HepG2 (cell line): Measurements from ENCODE around the gene FBXO33. TPM values are rescaled to one million over a fixed set of nuclear protein-coding genes. Genes with fewer than 3 reads are reported as not detected.

Experiments used
- ARID3A ChIP-seq: IDR thresholded peaks from 2 replicates; pipeline ENCODE4 v1.6.1; 2012; ENCODE audit warnings: low read depth, low read length, improper control_type of control experiment
- CBFB ChIP-seq: sonication (generic); formaldehyde crosslinking; IDR thresholded peaks from 2 replicates; pipeline ENCODE4 v1.4.0; 2020; ENCODE audit warnings: missing genetic modification reagents
- FIP1L1 ChIP-seq: fragments of 200-400 bp; formaldehyde crosslinking; IDR thresholded peaks from 2 replicates; pipeline ENCODE4 v1.6.1; 2018; ENCODE audit warnings: low read depth, mild to moderate bottlenecking, low read length, moderate library complexity, borderline replicate concordance; ENCODE audit not compliant: insufficient read depth
- GMEB2 ChIP-seq: IDR thresholded peaks from 2 replicates; pipeline ENCODE4 v1.6.1; 2016; ENCODE audit warnings: missing biosample characterization, missing genetic modification reagents, low read depth
- HBP1 ChIP-seq: IDR thresholded peaks from 2 replicates; pipeline ENCODE4 v1.6.1; 2016; ENCODE audit warnings: low read depth, control low read depth
- MXD4 ChIP-seq: IDR thresholded peaks from 2 replicates; pipeline ENCODE4 v1.6.1; 2016; ENCODE audit warnings: mild to moderate bottlenecking, missing biosample characterization, missing genetic modification reagents
- SNAPC4 ChIP-seq: sonication (generic); formaldehyde crosslinking; IDR thresholded peaks from 2 replicates; pipeline ENCODE4 v1.4.0; 2020; ENCODE audit warnings: mild to moderate bottlenecking, missing genetic modification reagents
- SP4 ChIP-seq: sonication (generic); formaldehyde crosslinking; IDR thresholded peaks from 2 replicates; pipeline ENCODE4 v1.8.1; 2023; ENCODE audit warnings: mild to moderate bottlenecking, missing genetic modification reagents
- SUZ12 ChIP-seq: fragments of 150-350 bp; IDR thresholded peaks from 2 replicates; pipeline ENCODE4 v1.6.1; 2014; ENCODE audit warnings: low read depth, low read length
- TAF15 ChIP-seq: fragments of 200-400 bp; formaldehyde crosslinking; IDR thresholded peaks from one replicate; pipeline ENCODE4 v1.6.1; 2018; ENCODE audit warnings: mild to moderate bottlenecking, low read depth, low read length; ENCODE audit not compliant: poor library complexity, severe bottlenecking
- ZBTB42 ChIP-seq: sonication (generic); formaldehyde crosslinking; IDR thresholded peaks from 2 replicates; pipeline ENCODE4 v1.5.0; 2020; ENCODE audit warnings: mild to moderate bottlenecking, missing genetic modification reagents
- ZBTB7A ChIP-seq: sonication (generic); formaldehyde crosslinking; IDR thresholded peaks from 2 replicates; pipeline ENCODE4 v1.8.0; 2022; ENCODE audit warnings: mild to moderate bottlenecking, missing genetic modification reagents
- ZNF501 ChIP-seq: sonication (generic); formaldehyde crosslinking; IDR thresholded peaks from 2 replicates; pipeline ENCODE4 v1.5.1; 2020; ENCODE audit warnings: mild to moderate bottlenecking, moderate library complexity, missing genetic modification reagents
- ZNF674 ChIP-seq: sonication (generic); formaldehyde crosslinking; IDR thresholded peaks from 2 replicates; pipeline ENCODE4 v1.5.0; 2020; ENCODE audit warnings: low read depth, mild to moderate bottlenecking, missing genetic modification reagents
- ZNF747 ChIP-seq: sonication (generic); formaldehyde crosslinking; IDR thresholded peaks from 2 replicates; pipeline ENCODE4 v1.8.1; 2023; ENCODE audit warnings: missing genetic modification reagents, mild to moderate bottlenecking, borderline replicate concordance
- ZNF773 ChIP-seq: sonication (generic); formaldehyde crosslinking; IDR thresholded peaks from 2 replicates; pipeline ENCODE4 v1.4.0; 2020; ENCODE audit warnings: missing genetic modification reagents, borderline replicate concordance
- ZNF781 ChIP-seq: sonication (generic); formaldehyde crosslinking; IDR thresholded peaks from 2 replicates; pipeline ENCODE4 v1.5.1; 2020; ENCODE audit warnings: borderline replicate concordance, mild to moderate bottlenecking, missing genetic modification reagents; ENCODE audit errors: not compliant biosample characterization
- ZNF839 ChIP-seq: sonication (generic); formaldehyde crosslinking; IDR thresholded peaks from 2 replicates; pipeline ENCODE4 v1.4.0; 2020; ENCODE audit warnings: missing genetic modification reagents, mild to moderate bottlenecking, borderline replicate concordance
- polyA plus RNA-seq, 8 experiments: library from polyadenylated mRNA; depleted of rRNA in 3 of 8; stranded (reverse) in 7 of 8; unstranded in 1 of 8; fragments of >200 nt; fragmentation: Illumina TruSeq in 4 of 8; extraction: Trizol in 4 of 8; gene quantifications; 2 replicates each; pipeline versions ENCODE4 v1.2.1 to v1.2.3, GENCODE V29; 2011 to 2016; ENCODE audit warnings: low read depth in 4 of 8, missing spikeins in 1 of 8, mixed read lengths in 1 of 8; ENCODE audit not compliant: insufficient read depth in 1 of 8
- total RNA-seq, 5 experiments: library from RNA; depleted of rRNA; stranded (reverse); fragments of >200 nt; fragmentation: Illumina TruSeq; extraction: Trizol; gene quantifications; 2 replicates each; pipeline ENCODE4 v1.2.3, GENCODE V29; 2016; ENCODE audit warnings: low read depth in 1 of 5

FBXO33 gene
- total and polyA plus RNA-seq, 2 of the 13 experiments (the other 11 are each of a cell fraction or from before 2014, with no cell fraction given): 15.5 to 16.9 TPM

- TF ChIP-seq ZNF773 (CRISPR knock-in tag) (peak; percentile 88; the same call in 1 of the 2 replicates), MXD4 (CRISPR knock-in tag) (peak; percentile 61; the same call in 1 of the 2 replicates), FIP1L1 (peak; percentile 99), ZBTB7A (peak; percentile 94), ZNF781 (CRISPR knock-in tag) (peak; percentile 97), GMEB2 (CRISPR knock-in tag) (0 out of 2 replicates have a peak, but pooled peaks have one; percentile 32), HBP1 (CRISPR knock-in tag) (peak; percentile 96), ARID3A (0 out of 2 replicates have a peak, but pooled peaks have one; percentile 26), CBFB (CRISPR knock-in tag) (peak; percentile 29), SNAPC4 (CRISPR knock-in tag) (no peak; the same call in 1 of the 2 replicates), ZNF839 (CRISPR knock-in tag) (peak; percentile 19; the same call in 1 of the 2 replicates), SUZ12 (no peak), SP4 (CRISPR knock-in tag) (peak; percentile 93), ZNF747 (CRISPR knock-in tag) (peak; percentile 66; the same call in 1 of the 2 replicates), TAF15 (peak; percentile 88), ZBTB42 (CRISPR knock-in tag) (peak; percentile 91; the same call in 1 of the 2 replicates), ZNF501 (CRISPR knock-in tag) (peak; percentile 98), ZNF674 (CRISPR knock-in tag) (no peak; the same call in 1 of the 2 replicates)
Observed at GRCh38 chr14:39432619-39433451, 602 bp upstream of the FBXO33 start (continued).
